GM12878 (cell line): Measurements from ENCODE around the gene MEGF11. TPM values are rescaled to one million over a fixed set of nuclear protein-coding genes. Genes with fewer than 3 reads are reported as not detected.

Experiments
- ATAC-seq: fragments of 200-7000 bp; cut with Tn5 transposase; 3 replicates; pipeline ENCODE4 v1.9.1; 2020; ENCODE audit warnings: mild to moderate bottlenecking, moderate library complexity
- BruUV-seq: library from RNA; stranded (reverse); fragments of 400-500 nt; replicated peaks from 2 replicates; lab custom pipeline; 2021; lab: Mats Ljungman, UMichigan
- CTCF ChIA-PET: fragments of 300-600 bp; sonication (Branson Sonifier 250); formaldehyde crosslinking; extraction: SDS; loops from one replicate; lab custom pipeline; 2021; ENCODE audit warnings: inconsistent platforms; lab: Yijun Ruan, JAX
- POLR2A ChIA-PET: fragments of 350-600 bp; formaldehyde crosslinking; extraction: SDS; loops from one replicate; lab custom pipeline; 2021; ENCODE audit warnings: inconsistent platforms; lab: Charles Lee
- RAD21 ChIA-PET: fragments of 300-600 bp; sonication (Branson Sonifier 250); formaldehyde crosslinking; loops from one replicate; lab custom pipeline; 2023; ENCODE audit warnings: antibody characterized with exemption; ENCODE audit not compliant: unreplicated experiment; lab: Charles Lee
- SMC1A ChIA-PET: fragments of 300-600 bp; sonication (Branson Sonifier 250); formaldehyde crosslinking; loops from one replicate; lab custom pipeline; 2023; ENCODE audit not compliant: unreplicated experiment, uncharacterized antibody; lab: Charles Lee
- DNase-seq: peaks from one replicate; pipeline ENCODE4 v3.0.0-alpha.2; 2011; ENCODE audit warnings: low read depth, low spot score
- FAIRE-seq: peaks from 3 replicates; lab custom pipeline; 2011; peaks lifted over from hg19 to GRCh38; lab: Jason Lieb, UNC
- H2AFZ ChIP-seq: 2 replicates; pipeline ENCODE4 v1.6.0; 2011; ENCODE audit warnings: low read depth, low read length, control low read depth; ENCODE audit not compliant: control insufficient read depth
- H3K27ac ChIP-seq: 2 replicates; pipeline ENCODE4 v1.5.1; 2011; ENCODE audit warnings: control low read depth; ENCODE audit not compliant: control insufficient read depth, insufficient read depth
- H3K27me3 ChIP-seq, 2 experiments: replicated peaks in 1 of 2; 2 replicates each; pipeline versions ENCODE4 v1.6.0 to v1.6.1; 2011; ENCODE audit warnings: low read length in 1 of 2; ENCODE audit not compliant: control insufficient read depth in 2 of 2, insufficient read depth in 2 of 2
- H3K36me3 ChIP-seq, 2 experiments: 2 replicates each; pipeline ENCODE4 v1.5.1; 2011; ENCODE audit warnings: low read length in 1 of 2; ENCODE audit not compliant: control insufficient read depth in 2 of 2, insufficient read depth in 2 of 2
- H3K4me1 ChIP-seq: 2 replicates; pipeline ENCODE4 v1.6.1; 2011; ENCODE audit warnings: mild to moderate bottlenecking, low read length, moderate library complexity, mixed read lengths; ENCODE audit not compliant: control insufficient read depth, insufficient read depth
- H3K4me2 ChIP-seq: 2 replicates; pipeline ENCODE4 v1.6.0; 2011; ENCODE audit warnings: control low read depth; ENCODE audit not compliant: control insufficient read depth, insufficient read depth
- H3K4me3 ChIP-seq: fragments of 200-600 bp; sonication (generic); 2 replicates; pipeline ENCODE4 v1.5.1; 2016
- H3K79me2 ChIP-seq: 2 replicates; pipeline ENCODE4 v1.6.0; 2011; ENCODE audit warnings: low read length; ENCODE audit not compliant: control insufficient read depth, insufficient read depth
- H3K9ac ChIP-seq: 2 replicates; pipeline ENCODE4 v1.8.0; 2011; ENCODE audit warnings: low read length, control low read depth, mixed read lengths; ENCODE audit not compliant: control insufficient read depth, insufficient read depth
- H3K9me3 ChIP-seq: replicated peaks from 3 replicates; pipeline ENCODE4 v1.5.1; 2011; ENCODE audit warnings: mild to moderate bottlenecking, low read length; ENCODE audit not compliant: control insufficient read depth, insufficient read depth
- H4K20me1 ChIP-seq: 2 replicates; pipeline ENCODE4 v1.6.0; 2011; ENCODE audit not compliant: control insufficient read depth, insufficient read depth
- JUND ChIP-seq: IDR thresholded peaks from 2 replicates; pipeline ENCODE4 v1.6.1; 2012; ENCODE audit warnings: low read depth, mild to moderate bottlenecking, low read length, improper control_type of control experiment, moderate library complexity
- KAT2A ChIP-seq: conservative IDR thresholded peaks from 2 replicates; pipeline ENCODE4 v1.6.1; 2011; ENCODE audit warnings: low read depth, low read length; ENCODE audit not compliant: control insufficient read depth
- MEF2B ChIP-seq: fragments of 450-650 bp; IDR thresholded peaks from 2 replicates; pipeline ENCODE4 v1.6.1; 2018; ENCODE audit warnings: mild to moderate bottlenecking, moderate library complexity; ENCODE audit not compliant: partially characterized antibody, poor library complexity, severe bottlenecking
- MXI1 ChIP-seq: fragments of 150-350 bp; IDR thresholded peaks from 2 replicates; pipeline ENCODE4 v1.6.1; 2011; ENCODE audit warnings: low read depth, mild to moderate bottlenecking, inconsistent platforms, low read length, improper control_type of control experiment
- SUZ12 ChIP-seq: fragments of 200-600 bp; sonication (generic); IDR thresholded peaks from one replicate; pipeline ENCODE4 v1.6.1; 2018; ENCODE audit warnings: antibody characterized with exemption, mild to moderate bottlenecking; ENCODE audit not compliant: unreplicated experiment
- TARDBP ChIP-seq: IDR thresholded peaks from 2 replicates; pipeline ENCODE4 v1.6.1; 2016; ENCODE audit warnings: borderline replicate concordance
- WGBS: methylation state at CpG from one replicate; pipeline ENCODE4 v1.1.6; 2016; ENCODE audit warnings: low lambda C conversion rate; ENCODE audit not compliant: insufficient replicate concordance, insufficient coverage; ENCODE audit errors: missing lambda C conversion rate; 5-methylcytosine and 5-hydroxymethylcytosine counted together
- in situ Hi-C: fragments of 300-500 bp; cut with MboI; formaldehyde crosslinking; loops from 9 replicates; pipeline ENCODE4 v1.14.3; 2018; ENCODE audit warnings: mixed read lengths
- intact Hi-C: fragments of 100-400 bp; cut with micrococcal nuclease; formaldehyde crosslinking; loops from one replicate; pipeline ENCODE4 v1.14.2; 2022; ENCODE audit not compliant: unreplicated experiment
- polyA plus RNA-seq, 11 experiments: library from polyadenylated mRNA; depleted of rRNA in 4 of 11; unstranded in 6 of 11; stranded (reverse) in 5 of 11; fragments of >200 nt; fragmentation: Nextera tagmentation in 4 of 11; fragmentation: Illumina TruSeq in 1 of 11; extraction: Ambion mirVana in 4 of 11; extraction: Trizol in 1 of 11; gene quantifications; 1 replicate in 1 of 11; 2 replicates in 10 of 11; pipeline versions ENCODE4 v1.2.1 to v1.2.3, GENCODE V29; 2011 to 2016; ENCODE audit warnings: inconsistent platforms in 2 of 11, missing spikeins in 2 of 11, low read depth in 1 of 11
- total RNA-seq, 4 experiments: library from RNA; depleted of rRNA in 3 of 4; stranded (reverse); fragments of >200 nt in 3 of 4; fragmentation: Illumina TruSeq in 1 of 4; extraction: Trizol in 1 of 4; gene quantifications; 2 replicates each; pipeline versions ENCODE4 v1.2.1 to v1.2.3, GENCODE V29; 2013 to 2021
- TF ChIP-seq, protein P1 (sequence below): fragments of 450-650 bp; IDR thresholded peaks from 2 replicates; pipeline ENCODE4 v1.6.1; 2016; ENCODE audit warnings: mild to moderate bottlenecking, moderate library complexity, borderline replicate concordance

MEGF11 gene
- total and polyA plus RNA-seq, 10 of the 15 experiments (the other 5 are each of a cell fraction or from before 2014, with no cell fraction given): 0.03 to 1.7 (median 0.49) TPM

DNA sequence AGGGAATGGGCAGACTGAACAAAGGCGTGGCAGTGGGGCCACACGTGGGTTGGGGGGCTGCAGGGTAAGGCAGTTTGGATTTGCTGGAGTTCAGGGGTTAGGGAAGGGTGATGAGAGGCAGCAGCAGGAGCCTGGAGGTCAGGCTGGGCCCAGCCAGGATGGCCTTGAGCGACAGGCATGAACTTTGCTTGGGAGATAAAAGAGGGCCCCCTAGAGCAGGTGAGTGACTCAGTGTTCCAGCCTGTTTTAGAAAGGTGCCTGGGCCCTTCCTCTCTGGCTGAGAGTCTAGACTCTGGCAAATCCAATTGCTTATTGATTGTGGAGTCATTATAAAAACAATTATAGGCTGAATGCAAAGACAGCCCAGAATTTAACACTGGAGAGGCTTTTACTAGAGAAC, 309.1 kb downstream of the MEGF11 start (continued):
- TF ChIP-seq, protein P1, sequence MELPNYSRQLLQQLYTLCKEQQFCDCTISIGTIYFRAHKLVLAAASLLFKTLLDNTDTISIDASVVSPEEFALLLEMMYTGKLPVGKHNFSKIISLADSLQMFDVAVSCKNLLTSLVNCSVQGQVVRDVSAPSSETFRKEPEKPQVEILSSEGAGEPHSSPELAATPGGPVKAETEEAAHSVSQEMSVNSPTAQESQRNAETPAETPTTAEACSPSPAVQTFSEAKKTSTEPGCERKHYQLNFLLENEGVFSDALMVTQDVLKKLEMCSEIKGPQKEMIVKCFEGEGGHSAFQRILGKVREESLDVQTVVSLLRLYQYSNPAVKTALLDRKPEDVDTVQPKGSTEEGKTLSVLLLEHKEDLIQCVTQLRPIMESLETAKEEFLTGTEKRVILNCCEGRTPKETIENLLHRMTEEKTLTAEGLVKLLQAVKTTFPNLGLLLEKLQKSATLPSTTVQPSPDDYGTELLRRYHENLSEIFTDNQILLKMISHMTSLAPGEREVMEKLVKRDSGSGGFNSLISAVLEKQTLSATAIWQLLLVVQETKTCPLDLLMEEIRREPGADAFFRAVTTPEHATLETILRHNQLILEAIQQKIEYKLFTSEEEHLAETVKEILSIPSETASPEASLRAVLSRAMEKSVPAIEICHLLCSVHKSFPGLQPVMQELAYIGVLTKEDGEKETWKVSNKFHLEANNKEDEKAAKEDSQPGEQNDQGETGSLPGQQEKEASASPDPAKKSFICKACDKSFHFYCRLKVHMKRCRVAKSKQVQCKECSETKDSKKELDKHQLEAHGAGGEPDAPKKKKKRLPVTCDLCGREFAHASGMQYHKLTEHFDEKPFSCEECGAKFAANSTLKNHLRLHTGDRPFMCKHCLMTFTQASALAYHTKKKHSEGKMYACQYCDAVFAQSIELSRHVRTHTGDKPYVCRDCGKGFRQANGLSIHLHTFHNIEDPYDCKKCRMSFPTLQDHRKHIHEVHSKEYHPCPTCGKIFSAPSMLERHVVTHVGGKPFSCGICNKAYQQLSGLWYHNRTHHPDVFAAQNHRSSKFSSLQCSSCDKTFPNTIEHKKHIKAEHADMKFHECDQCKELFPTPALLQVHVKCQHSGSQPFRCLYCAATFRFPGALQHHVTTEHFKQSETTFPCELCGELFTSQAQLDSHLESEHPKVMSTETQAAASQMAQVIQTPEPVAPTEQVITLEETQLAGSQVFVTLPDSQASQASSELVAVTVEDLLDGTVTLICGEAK: no peak
- TF ChIP-seq TARDBP (no peak), JUND (no peak), SUZ12 (no peak)
- TF ChIP-seq, all 136 proteins: peak for 0

DNA sequence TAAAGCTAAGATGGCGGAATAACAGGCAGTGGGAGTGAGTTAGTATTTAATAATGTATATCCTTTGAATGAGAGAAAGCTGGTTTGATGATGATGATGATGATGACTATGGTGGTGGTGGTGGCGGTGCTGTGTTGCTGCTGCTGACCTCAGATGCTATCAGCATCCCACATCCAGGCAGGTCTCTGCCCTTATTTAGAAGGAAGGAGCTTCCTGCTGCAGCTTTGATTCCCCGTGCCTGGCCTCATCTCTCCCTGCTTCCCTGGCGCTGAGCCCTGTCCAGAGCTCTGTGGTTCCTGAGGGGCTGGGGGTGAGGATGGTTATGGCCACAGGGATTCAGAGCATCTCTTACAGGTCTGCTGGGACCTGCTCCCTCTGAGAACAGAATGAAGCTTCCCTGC, 311.1 kb downstream of the MEGF11 start:
- POLR2A ChIA-PET: no interaction called here
- H3K36me3 ChIP-seq: no peaks in the 10 kb centered on the region
- no peaks in the 10 kb centered on the region for H3K27me3 ChIP-seq
- 49% methylated on average over 4 of the region's 4 CpGs for WGBS
- no peak overlapping the region for H3K27ac ChIP-seq
- intact Hi-C loops: no loop called here
- RAD21 ChIA-PET: interaction anchor here (1.0 kb wide), 1 partner anchor 18 kb away, joined by 3 read pairs; no protein-coding TSS in a partner anchor
- H2AFZ ChIP-seq: no peak overlapping the region
- FAIRE-seq: no peak
- ATAC-seq: no peak
- in situ Hi-C loops: no loop called here
- TF ChIP-seq MXI1: no peak
- no peak for TF ChIP-seq MEF2B
- TF ChIP-seq KAT2A: no peak
- no peaks in the 10 kb centered on the region for H4K20me1 ChIP-seq
- H3K4me2 ChIP-seq: no peak overlapping the region
- CTCF ChIA-PET: interaction anchor here (1.3 to 1.7 kb wide), 2 partner anchors 26 to 143 kb away, joined by 3 to 5 read pairs; no protein-coding TSS in a partner anchor
- no peak overlapping the region for H3K9ac ChIP-seq
- no peaks in the 10 kb centered on the region for H3K4me1 ChIP-seq
- no peaks in the 10 kb centered on the region for H3K79me2 ChIP-seq
- SMC1A ChIA-PET: interaction anchor here (0.6 to 1.0 kb wide), 2 partner anchors 21 to 375 kb away, joined by 3 read pairs; no protein-coding TSS in a partner anchor
- H3K4me3 ChIP-seq: no peak overlapping the region
- no peaks in the 10 kb centered on the region for H3K9me3 ChIP-seq
- DNase-seq: no peak
- no TSS peak for BruUV-seq
